Endometrium (tissue), 2 donors: ENCODE data around the gene LRMDA.
"Not testable (repeated sequence)": the region's sequence is repeated elsewhere in the genome, so short reads cannot be mapped to it uniquely, and the experiment has no call there.

Experiments used
- FAIRE-seq: peaks from 2 replicates; lab custom pipeline; 2012; peaks lifted over from hg19 to GRCh38; lab: Jason Lieb, UNC
- donor health status: control.
- donor health status: control.

Gene LRMDA

GRCh38 chr10:76555067-76555670, 1123.7 kb downstream of the LRMDA start:
- no peak for FAIRE-seq

GRCh38 chr10:76557366-76557765, 1125.9 kb downstream of the LRMDA start:
- FAIRE-seq, result no peak

DNA sequence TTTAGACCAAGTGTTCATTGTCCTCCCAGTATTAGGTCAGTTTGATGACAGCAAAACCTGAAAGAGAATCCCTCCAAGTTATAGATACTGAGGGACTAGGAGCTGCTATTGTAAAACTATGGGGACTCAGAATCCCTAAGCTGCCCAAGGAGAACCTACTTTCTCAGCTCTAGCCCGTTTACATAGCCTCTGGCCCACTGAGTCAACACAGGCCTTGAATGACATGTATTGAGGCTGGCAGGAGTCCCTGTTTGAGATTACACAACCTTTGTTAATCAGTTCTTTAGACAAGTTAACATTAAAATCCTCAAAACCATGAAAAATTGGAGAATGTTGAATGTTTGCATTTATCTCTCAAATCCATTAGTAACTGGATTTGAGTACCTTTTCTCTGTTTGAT, 1127.2 kb downstream of the LRMDA start:
- FAIRE-seq, result no peak

- FAIRE-seq, result peak; percentile 99
Measured at GRCh38 chr10:76558996-76559891, 1127.8 kb downstream of the LRMDA start.

- peak; percentile 99 for FAIRE-seq
Measured at GRCh38 chr10:76559892-76560220, 1128.4 kb downstream of the LRMDA start.

GRCh38 chr10:76560338-76560737, 1128.9 kb downstream of the LRMDA start:
- no peak for FAIRE-seq

- FAIRE-seq, result peak; percentile 63
Measured at GRCh38 chr10:76563286-76563685, 1131.9 kb downstream of the LRMDA start.

DNA sequence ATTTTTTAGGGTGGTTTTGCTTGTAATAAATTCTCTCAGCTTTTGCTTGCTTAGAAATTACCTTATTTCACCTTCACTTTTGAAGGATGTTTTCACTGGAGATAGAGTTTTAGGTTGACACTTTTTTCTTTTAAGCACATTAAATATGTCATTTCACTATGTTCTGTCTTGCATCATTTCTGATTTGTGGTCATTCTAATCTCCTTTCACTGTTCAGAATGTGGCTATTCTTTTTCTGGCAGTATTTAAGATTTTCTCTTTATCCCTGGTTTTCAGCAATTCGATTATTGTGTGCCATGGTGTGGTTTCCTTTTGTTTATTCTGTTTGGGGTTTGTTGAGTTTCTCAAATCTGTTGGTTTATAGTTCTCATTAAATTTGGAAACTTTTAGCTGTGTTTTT, 1140.6 kb downstream of the LRMDA start:
- peak; percentile 57 for FAIRE-seq

DNA sequence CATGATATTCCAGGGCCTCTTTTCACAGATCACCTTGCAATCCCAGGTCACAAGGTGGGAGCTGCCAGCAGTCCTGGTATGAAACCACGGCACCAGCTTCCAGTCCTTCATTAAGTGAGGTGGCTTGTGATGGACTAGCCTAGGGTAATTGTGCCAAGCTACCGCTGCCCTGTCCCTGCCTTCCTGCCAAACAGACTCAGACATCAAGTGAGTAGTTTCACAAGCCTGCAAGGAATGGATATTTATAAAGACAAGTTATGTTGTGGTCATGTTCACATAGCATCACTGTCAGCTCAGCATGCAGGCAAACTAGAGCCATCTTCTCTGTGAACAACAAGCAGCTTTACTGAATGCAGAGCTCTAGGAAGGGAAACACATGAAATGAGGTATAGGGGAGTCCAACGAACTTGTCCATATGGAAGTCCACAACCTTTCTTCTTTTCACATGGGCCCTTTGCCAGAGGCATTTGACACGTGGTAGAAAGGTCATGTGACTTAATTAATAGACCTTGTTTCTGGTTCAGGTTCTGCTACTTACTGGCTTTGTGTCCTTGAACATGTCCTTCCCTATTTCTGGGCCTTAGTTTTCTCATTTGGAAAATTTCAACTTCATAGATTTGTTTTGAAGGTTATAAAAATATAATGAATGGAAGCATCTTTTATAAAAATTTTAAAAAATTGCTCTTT, 1145.0 kb downstream of the LRMDA start:
- no peak for FAIRE-seq

GRCh38 chr10:76577455-76577854, 1146.0 kb downstream of the LRMDA start:
- FAIRE-seq, result no peak

- FAIRE-seq, result no peak
Measured at GRCh38 chr10:76581506-76582256, 1150.3 kb downstream of the LRMDA start.

DNA sequence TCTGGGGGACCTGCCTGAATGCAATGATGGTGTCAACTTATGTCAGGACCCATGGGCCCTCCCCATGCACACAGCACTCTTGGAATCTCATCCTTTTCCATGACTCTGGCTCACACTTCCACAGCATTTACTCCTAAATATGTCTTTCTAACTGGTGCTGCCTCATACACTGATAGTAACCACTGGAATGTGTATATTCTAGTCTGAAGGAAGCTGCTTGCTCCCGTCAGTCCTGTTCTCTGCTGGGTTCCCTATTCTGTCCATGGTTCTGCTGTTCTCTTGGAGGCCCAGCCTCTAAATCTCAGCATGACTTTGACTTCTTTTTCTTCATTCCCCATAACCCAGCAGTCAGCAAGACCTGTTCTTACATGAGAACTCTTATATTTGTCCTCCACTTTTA, 1151.1 kb downstream of the LRMDA start:
- FAIRE-seq, result no peak

GRCh38 chr10:76583711-76584161, 1152.3 kb downstream of the LRMDA start:
- FAIRE-seq, result peak; percentile 21

GRCh38 chr10:76584466-76584865, 1153.0 kb downstream of the LRMDA start:
- FAIRE-seq, result not testable (repeated sequence)
